GM12878 (cell line): ENCODE measurements around the gene SLC15A4. TPM values are rescaled to one million over a fixed set of nuclear protein-coding genes. Genes with fewer than 3 reads are reported as not detected.

Source experiments
- ASH2L ChIP-seq: fragments of 300-600, 200-600 bp; sonication (generic); IDR thresholded peaks from 2 replicates; pipeline ENCODE4 v1.6.1; 2017; ENCODE audit warnings: low read depth, mild to moderate bottlenecking, borderline replicate concordance
- BACH1 ChIP-seq: fragments of 450-650 bp; IDR thresholded peaks from 2 replicates; pipeline ENCODE4 v1.6.1; 2017; ENCODE audit warnings: mild to moderate bottlenecking, borderline replicate concordance
- CBX5 ChIP-seq: sonication (generic); IDR thresholded peaks from 2 replicates; pipeline ENCODE4 v1.6.1; 2016; ENCODE audit warnings: low read depth, moderate library complexity, mild to moderate bottlenecking, inconsistent platforms
- CREM ChIP-seq: IDR thresholded peaks from 2 replicates; pipeline ENCODE4 v1.6.1; 2014; ENCODE audit warnings: antibody characterized with exemption, low read depth
- GATAD2B ChIP-seq: fragments of 450-650 bp; conservative IDR thresholded peaks from 2 replicates; pipeline ENCODE4 v1.6.1; 2017; ENCODE audit warnings: low read depth, mild to moderate bottlenecking, moderate library complexity
- IKZF1 ChIP-seq: fragments of 450-650 bp; conservative IDR thresholded peaks from 2 replicates; pipeline ENCODE4 v1.6.1; 2017; ENCODE audit warnings: antibody characterized with exemption, mild to moderate bottlenecking
- KDM1A ChIP-seq: fragments of 200-600 bp; sonication (generic); IDR thresholded peaks from 2 replicates; pipeline ENCODE4 v1.6.1; 2016; ENCODE audit warnings: borderline replicate concordance
- MXI1 ChIP-seq: fragments of 150-350 bp; IDR thresholded peaks from 2 replicates; pipeline ENCODE4 v1.6.1; 2011; ENCODE audit warnings: low read depth, mild to moderate bottlenecking, inconsistent platforms, low read length, improper control_type of control experiment
- NFYA ChIP-seq: IDR thresholded peaks from 2 replicates; pipeline ENCODE4 v1.6.1; 2011; ENCODE audit warnings: low read depth, mild to moderate bottlenecking, low read length, improper control_type of control experiment, borderline replicate concordance
- NR2C1 ChIP-seq: fragments of 450-650 bp; IDR thresholded peaks from 2 replicates; pipeline ENCODE4 v1.6.1; 2017; ENCODE audit warnings: antibody characterized with exemption, mild to moderate bottlenecking, moderate library complexity
- PAX8 ChIP-seq: fragments of 450-650 bp; IDR thresholded peaks from 2 replicates; pipeline ENCODE4 v1.6.1; 2017; ENCODE audit warnings: mild to moderate bottlenecking, moderate library complexity
- POLR2A ChIP-seq: IDR thresholded peaks from 2 replicates; pipeline ENCODE4 v1.6.1; 2011; ENCODE audit warnings: low read depth, mild to moderate bottlenecking, low read length
- SREBF1 ChIP-seq: IDR thresholded peaks from 2 replicates; pipeline ENCODE4 v1.6.1; 2012; ENCODE audit warnings: mild to moderate bottlenecking, low read length
- STAT3 ChIP-seq: IDR thresholded peaks from 2 replicates; pipeline ENCODE4 v1.6.1; 2011; ENCODE audit warnings: low read depth, low read length, improper control_type of control experiment
- SUZ12 ChIP-seq: fragments of 200-600 bp; sonication (generic); IDR thresholded peaks from one replicate; pipeline ENCODE4 v1.6.1; 2018; ENCODE audit warnings: antibody characterized with exemption, mild to moderate bottlenecking; ENCODE audit not compliant: unreplicated experiment
- ZNF217 ChIP-seq: fragments of 450-650 bp; IDR thresholded peaks from 2 replicates; pipeline ENCODE4 v1.6.1; 2017; ENCODE audit warnings: antibody characterized with exemption, mild to moderate bottlenecking
- ZNF24 ChIP-seq: fragments of 450-650 bp; IDR thresholded peaks from 2 replicates; pipeline ENCODE4 v1.6.1; 2017; ENCODE audit warnings: antibody characterized with exemption, mild to moderate bottlenecking
- polyA plus RNA-seq, 11 experiments: library from polyadenylated mRNA; depleted of rRNA in 4 of 11; unstranded in 6 of 11; stranded (reverse) in 5 of 11; fragments of >200 nt; fragmentation: Nextera tagmentation in 4 of 11; fragmentation: Illumina TruSeq in 1 of 11; extraction: Ambion mirVana in 4 of 11; extraction: Trizol in 1 of 11; gene quantifications; 1 replicate in 1 of 11; 2 replicates in 10 of 11; pipeline versions ENCODE4 v1.2.1 to v1.2.3, GENCODE V29; 2011 to 2016; ENCODE audit warnings: inconsistent platforms in 2 of 11, missing spikeins in 2 of 11, low read depth in 1 of 11
- total RNA-seq, 4 experiments: library from RNA; depleted of rRNA in 3 of 4; stranded (reverse); fragments of >200 nt in 3 of 4; fragmentation: Illumina TruSeq in 1 of 4; extraction: Trizol in 1 of 4; gene quantifications; 2 replicates each; pipeline versions ENCODE4 v1.2.1 to v1.2.3, GENCODE V29; 2013 to 2021
- TF ChIP-seq, protein P1 (sequence below): fragments of 450-650 bp; formaldehyde crosslinking; IDR thresholded peaks from 2 replicates; pipeline ENCODE4 v1.4.0; 2022; ENCODE audit warnings: mild to moderate bottlenecking, moderate library complexity
- TF ChIP-seq, protein P2 (sequence below): fragments of 450-650 bp; IDR thresholded peaks from 2 replicates; pipeline ENCODE4 v1.6.1; 2017; ENCODE audit warnings: borderline replicate concordance
- TF ChIP-seq, protein P3 (sequence below): fragments of 150-350 bp; IDR thresholded peaks from 2 replicates; pipeline ENCODE4 v1.6.1; 2016; ENCODE audit warnings: low read depth, low read length
- TF ChIP-seq, protein P4 (sequence below): fragments of 450-650 bp; IDR thresholded peaks from 2 replicates; pipeline ENCODE4 v1.6.1; 2017; ENCODE audit warnings: mild to moderate bottlenecking

Gene SLC15A4
- total and polyA plus RNA-seq, 10 of the 15 experiments (the other 5 are each of a cell fraction or from before 2014, with no cell fraction given) = 12.7 to 257 (median 36.6) TPM

DNA sequence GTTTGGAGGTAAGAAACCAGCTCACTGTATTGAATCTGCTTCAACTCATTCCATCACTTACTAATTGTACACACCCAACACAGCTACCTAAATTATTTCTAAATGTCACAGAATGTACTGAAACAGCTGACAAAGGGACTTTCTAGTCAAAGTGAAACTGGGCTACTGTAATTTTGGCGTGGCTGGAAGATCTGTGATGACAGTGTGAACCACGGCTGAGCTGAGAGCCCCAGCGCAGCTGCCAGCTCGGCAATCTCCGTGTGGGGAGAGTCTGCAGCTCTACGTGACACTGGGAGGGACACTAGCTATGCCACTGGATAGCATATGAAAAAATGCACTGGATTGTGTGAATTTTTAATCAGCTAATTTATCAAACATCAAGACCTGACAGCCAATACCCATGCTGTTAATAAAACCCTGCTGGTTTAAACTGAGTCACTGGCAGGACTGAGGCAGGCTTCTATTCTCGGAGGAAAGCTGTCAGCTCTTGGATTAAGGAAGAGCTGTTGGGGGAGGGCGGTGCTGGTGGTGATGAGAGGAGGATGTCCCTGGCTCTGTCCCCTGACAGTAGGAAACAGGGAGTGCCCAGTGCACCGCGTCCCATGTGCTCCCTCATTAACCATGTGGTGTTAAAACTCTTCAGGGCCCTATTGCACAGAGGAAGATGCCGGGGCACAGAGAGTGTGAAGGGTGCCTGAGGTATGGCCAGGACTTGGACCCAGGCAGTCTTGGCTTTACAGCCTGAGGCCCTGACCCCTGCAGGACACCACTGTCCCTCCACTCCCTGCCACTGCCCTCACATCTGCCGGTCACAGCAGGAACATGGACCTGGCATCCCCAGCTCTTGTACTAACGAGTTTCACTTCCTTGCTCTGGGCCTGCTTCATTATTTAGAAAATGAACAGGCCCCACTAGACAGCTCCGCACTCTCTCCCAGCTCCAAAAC, 13.3 kb downstream of the SLC15A4 start (continued):
- TF ChIP-seq, protein P1, sequence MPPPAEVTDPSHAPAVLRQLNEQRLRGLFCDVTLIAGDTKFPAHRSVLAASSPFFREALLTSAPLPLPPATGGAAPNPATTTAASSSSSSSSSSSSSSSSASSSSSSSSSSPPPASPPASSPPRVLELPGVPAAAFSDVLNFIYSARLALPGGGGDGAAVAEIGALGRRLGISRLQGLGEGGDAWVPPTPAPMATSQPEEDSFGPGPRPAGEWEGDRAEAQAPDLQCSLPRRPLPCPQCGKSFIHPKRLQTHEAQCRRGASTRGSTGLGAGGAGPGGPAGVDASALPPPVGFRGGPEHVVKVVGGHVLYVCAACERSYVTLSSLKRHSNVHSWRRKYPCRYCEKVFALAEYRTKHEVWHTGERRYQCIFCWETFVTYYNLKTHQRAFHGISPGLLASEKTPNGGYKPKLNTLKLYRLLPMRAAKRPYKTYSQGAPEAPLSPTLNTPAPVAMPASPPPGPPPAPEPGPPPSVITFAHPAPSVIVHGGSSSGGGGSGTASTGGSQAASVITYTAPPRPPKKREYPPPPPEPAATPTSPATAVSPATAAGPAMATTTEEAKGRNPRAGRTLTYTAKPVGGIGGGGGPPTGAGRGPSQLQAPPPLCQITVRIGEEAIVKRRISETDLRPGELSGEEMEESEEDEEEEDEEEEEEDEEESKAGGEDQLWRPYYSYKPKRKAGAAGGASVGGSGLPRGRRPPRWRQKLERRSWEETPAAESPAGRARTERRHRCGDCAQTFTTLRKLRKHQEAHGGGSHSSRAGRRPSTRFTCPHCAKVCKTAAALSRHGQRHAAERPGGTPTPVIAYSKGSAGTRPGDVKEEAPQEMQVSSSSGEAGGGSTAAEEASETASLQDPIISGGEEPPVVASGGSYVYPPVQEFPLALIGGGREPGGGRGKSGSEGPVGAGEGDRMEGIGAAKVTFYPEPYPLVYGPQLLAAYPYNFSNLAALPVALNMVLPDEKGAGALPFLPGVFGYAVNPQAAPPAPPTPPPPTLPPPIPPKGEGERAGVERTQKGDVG (CRISPR knock-in tag) = peak; percentile 25; the same call in 1 of the 2 replicates
- peak; percentile 45 for TF ChIP-seq GATAD2B
- TF ChIP-seq ASH2L = no peak
- no peak for TF ChIP-seq SREBF1
- TF ChIP-seq SUZ12 = no peak
- TF ChIP-seq, protein P2, sequence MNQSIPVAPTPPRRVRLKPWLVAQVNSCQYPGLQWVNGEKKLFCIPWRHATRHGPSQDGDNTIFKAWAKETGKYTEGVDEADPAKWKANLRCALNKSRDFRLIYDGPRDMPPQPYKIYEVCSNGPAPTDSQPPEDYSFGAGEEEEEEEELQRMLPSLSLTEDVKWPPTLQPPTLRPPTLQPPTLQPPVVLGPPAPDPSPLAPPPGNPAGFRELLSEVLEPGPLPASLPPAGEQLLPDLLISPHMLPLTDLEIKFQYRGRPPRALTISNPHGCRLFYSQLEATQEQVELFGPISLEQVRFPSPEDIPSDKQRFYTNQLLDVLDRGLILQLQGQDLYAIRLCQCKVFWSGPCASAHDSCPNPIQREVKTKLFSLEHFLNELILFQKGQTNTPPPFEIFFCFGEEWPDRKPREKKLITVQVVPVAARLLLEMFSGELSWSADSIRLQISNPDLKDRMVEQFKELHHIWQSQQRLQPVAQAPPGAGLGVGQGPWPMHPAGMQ = no peak
- TF ChIP-seq NR2C1 = no peak
- TF ChIP-seq, protein P3, sequence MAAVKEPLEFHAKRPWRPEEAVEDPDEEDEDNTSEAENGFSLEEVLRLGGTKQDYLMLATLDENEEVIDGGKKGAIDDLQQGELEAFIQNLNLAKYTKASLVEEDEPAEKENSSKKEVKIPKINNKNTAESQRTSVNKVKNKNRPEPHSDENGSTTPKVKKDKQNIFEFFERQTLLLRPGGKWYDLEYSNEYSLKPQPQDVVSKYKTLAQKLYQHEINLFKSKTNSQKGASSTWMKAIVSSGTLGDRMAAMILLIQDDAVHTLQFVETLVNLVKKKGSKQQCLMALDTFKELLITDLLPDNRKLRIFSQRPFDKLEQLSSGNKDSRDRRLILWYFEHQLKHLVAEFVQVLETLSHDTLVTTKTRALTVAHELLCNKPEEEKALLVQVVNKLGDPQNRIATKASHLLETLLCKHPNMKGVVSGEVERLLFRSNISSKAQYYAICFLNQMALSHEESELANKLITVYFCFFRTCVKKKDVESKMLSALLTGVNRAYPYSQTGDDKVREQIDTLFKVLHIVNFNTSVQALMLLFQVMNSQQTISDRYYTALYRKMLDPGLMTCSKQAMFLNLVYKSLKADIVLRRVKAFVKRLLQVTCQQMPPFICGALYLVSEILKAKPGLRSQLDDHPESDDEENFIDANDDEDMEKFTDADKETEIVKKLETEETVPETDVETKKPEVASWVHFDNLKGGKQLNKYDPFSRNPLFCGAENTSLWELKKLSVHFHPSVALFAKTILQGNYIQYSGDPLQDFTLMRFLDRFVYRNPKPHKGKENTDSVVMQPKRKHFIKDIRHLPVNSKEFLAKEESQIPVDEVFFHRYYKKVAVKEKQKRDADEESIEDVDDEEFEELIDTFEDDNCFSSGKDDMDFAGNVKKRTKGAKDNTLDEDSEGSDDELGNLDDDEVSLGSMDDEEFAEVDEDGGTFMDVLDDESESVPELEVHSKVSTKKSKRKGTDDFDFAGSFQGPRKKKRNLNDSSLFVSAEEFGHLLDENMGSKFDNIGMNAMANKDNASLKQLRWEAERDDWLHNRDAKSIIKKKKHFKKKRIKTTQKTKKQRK = no peak
- TF ChIP-seq, protein P4, sequence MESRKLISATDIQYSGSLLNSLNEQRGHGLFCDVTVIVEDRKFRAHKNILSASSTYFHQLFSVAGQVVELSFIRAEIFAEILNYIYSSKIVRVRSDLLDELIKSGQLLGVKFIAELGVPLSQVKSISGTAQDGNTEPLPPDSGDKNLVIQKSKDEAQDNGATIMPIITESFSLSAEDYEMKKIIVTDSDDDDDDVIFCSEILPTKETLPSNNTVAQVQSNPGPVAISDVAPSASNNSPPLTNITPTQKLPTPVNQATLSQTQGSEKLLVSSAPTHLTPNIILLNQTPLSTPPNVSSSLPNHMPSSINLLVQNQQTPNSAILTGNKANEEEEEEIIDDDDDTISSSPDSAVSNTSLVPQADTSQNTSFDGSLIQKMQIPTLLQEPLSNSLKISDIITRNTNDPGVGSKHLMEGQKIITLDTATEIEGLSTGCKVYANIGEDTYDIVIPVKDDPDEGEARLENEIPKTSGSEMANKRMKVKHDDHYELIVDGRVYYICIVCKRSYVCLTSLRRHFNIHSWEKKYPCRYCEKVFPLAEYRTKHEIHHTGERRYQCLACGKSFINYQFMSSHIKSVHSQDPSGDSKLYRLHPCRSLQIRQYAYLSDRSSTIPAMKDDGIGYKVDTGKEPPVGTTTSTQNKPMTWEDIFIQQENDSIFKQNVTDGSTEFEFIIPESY = no peak; the same call in 1 of the 2 replicates
- TF ChIP-seq CBX5 = peak; percentile 83; the same call in 1 of the 2 replicates
- TF ChIP-seq IKZF1 = peak; percentile 72
- 0 out of 2 replicates have a peak, but pooled peaks have one; percentile 49 for TF ChIP-seq ZNF24
- no peak for TF ChIP-seq PAX8
- TF ChIP-seq MXI1 = peak; percentile 65
- no peak for TF ChIP-seq NFYA
- no peak for TF ChIP-seq KDM1A
- no peak for TF ChIP-seq ZNF217
- TF ChIP-seq CREM = peak; percentile 87
- no peak for TF ChIP-seq STAT3
- peak; percentile 87 for TF ChIP-seq BACH1
- TF ChIP-seq POLR2A = peak; percentile 79
